NCI-H748 treated with DMSO at 0.1 percent for 48 hours (cell line): ENCODE measurements around the gene CRABP1.

Experiments
- DNase-seq: peaks from one replicate; lab custom pipeline; 2025; lab: John Stamatoyannopoulos, UW

Gene CRABP1

GRCh38 chr15:78317145-78317836 is 22.9 kb upstream of the CRABP1 start:
- no peak for DNase-seq

- DNase-seq = no peak
These were observed 20.6 kb upstream of the CRABP1 start for GRCh38 chr15:78319588-78319987.

- no peak for DNase-seq
These were observed 20.0 kb upstream of the CRABP1 start for GRCh38 chr15:78320183-78320582.

- no peak for DNase-seq
These were observed 19.0 kb upstream of the CRABP1 start for GRCh38 chr15:78321041-78321570.

GRCh38 chr15:78321786-78322185 is 18.4 kb upstream of the CRABP1 start:
- no peak for DNase-seq

GRCh38 chr15:78322243-78322642 is 17.9 kb upstream of the CRABP1 start:
- DNase-seq = no peak

- no peak for DNase-seq
These were observed 17.2 kb upstream of the CRABP1 start for GRCh38 chr15:78322724-78323521.

- no peak for DNase-seq
These were observed 16.5 kb upstream of the CRABP1 start for GRCh38 chr15:78323693-78324092.

GRCh38 chr15:78324144-78324543 is 16.0 kb upstream of the CRABP1 start:
- no peak for DNase-seq

- no peak for DNase-seq
These were observed 14.9 kb upstream of the CRABP1 start for GRCh38 chr15:78325092-78325843.

- no peak for DNase-seq
These were observed 12.7 kb upstream of the CRABP1 start for GRCh38 chr15:78327466-78327865.

GRCh38 chr15:78329625-78330024 is 10.5 kb upstream of the CRABP1 start:
- DNase-seq = no peak

GRCh38 chr15:78334845-78335244 is 5.3 kb upstream of the CRABP1 start:
- DNase-seq = no peak

- no peak for DNase-seq
These were observed 4.2 kb upstream of the CRABP1 start for GRCh38 chr15:78335985-78336384.

GRCh38 chr15:78338781-78339180 is 1.4 kb upstream of the CRABP1 start:
- no peak for DNase-seq

GRCh38 chr15:78339559-78339958 is 594 bp upstream of the CRABP1 start:
- no peak for DNase-seq

- peak; percentile 1 for DNase-seq
These were observed 1.2 kb downstream of the CRABP1 start for GRCh38 chr15:78341057-78341987.

GRCh38 chr15:78342021-78342420 is 1.9 kb downstream of the CRABP1 start:
- no peak for DNase-seq

- DNase-seq = no peak
These were observed 3.3 kb downstream of the CRABP1 start for GRCh38 chr15:78343276-78344060.

- DNase-seq = no peak
These were observed 5.4 kb downstream of the CRABP1 start for GRCh38 chr15:78345396-78346125.
